Ishikawa (cell line): Measurements from ENCODE around the gene NOS3.

Experiments
- NFIC ChIP-seq: IDR thresholded peaks from 2 replicates; pipeline ENCODE4 v1.6.1; 2012
- TF ChIP-seq, protein P1 (sequence below): IDR thresholded peaks from 2 replicates; pipeline ENCODE4 v1.6.1; 2012

DNA sequence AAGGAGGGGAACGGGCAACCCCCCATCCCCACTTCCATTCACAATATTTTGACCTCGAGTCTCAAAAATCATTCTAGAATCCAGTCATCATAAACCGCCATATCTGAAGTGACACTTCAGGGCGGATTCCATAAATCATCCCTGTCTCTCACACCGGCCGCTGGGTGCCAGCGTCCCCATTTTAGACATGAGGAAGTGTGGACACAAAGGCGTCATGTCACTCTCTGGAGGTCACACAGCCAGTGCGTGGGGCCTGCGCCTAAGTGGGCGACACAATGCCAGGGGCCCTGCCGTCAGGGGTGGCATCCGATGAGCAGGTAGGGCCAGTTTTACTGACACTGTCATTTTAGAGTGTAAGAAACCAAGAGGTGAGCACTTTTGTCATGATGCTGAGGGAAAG is 32.2 kb upstream of the NOS3 start:
- TF ChIP-seq, protein P1, sequence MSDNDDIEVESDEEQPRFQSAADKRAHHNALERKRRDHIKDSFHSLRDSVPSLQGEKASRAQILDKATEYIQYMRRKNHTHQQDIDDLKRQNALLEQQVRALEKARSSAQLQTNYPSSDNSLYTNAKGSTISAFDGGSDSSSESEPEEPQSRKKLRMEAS: no peak
- no peak for TF ChIP-seq NFIC
